GM20000 (cell line): ENCODE measurements around the gene BEAN1.

Experiments used
- DNase-seq: peaks from one replicate; pipeline ENCODE4 v3.0.0; 2012; ENCODE audit warnings: low spot score
- TF ChIP-seq, protein P1 (sequence below): IDR thresholded peaks from 2 replicates; pipeline ENCODE4 v1.5.1; 2012; ENCODE audit warnings: mild to moderate bottlenecking, control low read depth; ENCODE audit errors: extremely low read depth, missing control alignments

BEAN1 gene

DNA sequence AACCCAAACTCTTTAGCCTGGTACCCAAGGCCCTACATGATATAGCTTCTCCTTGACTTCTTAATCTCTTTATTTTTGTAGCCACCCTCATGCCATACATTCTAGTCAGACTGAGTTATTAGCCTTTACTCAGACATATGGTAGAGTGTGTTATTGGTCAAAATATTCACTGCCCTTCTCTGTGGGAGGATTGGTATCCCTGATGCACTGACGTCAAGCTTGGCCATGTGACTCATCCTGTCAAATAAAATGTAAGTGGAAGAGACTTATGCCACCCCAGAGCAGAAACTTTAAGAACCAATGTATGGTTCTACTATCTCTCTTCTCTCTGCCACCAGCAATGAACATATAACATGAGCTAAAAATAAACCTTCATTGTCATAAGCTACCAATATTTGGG, 12.2 kb upstream of the BEAN1 start:
- DNase-seq: no peak
- TF ChIP-seq, protein P1, sequence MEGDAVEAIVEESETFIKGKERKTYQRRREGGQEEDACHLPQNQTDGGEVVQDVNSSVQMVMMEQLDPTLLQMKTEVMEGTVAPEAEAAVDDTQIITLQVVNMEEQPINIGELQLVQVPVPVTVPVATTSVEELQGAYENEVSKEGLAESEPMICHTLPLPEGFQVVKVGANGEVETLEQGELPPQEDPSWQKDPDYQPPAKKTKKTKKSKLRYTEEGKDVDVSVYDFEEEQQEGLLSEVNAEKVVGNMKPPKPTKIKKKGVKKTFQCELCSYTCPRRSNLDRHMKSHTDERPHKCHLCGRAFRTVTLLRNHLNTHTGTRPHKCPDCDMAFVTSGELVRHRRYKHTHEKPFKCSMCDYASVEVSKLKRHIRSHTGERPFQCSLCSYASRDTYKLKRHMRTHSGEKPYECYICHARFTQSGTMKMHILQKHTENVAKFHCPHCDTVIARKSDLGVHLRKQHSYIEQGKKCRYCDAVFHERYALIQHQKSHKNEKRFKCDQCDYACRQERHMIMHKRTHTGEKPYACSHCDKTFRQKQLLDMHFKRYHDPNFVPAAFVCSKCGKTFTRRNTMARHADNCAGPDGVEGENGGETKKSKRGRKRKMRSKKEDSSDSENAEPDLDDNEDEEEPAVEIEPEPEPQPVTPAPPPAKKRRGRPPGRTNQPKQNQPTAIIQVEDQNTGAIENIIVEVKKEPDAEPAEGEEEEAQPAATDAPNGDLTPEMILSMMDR: no peak

DNA sequence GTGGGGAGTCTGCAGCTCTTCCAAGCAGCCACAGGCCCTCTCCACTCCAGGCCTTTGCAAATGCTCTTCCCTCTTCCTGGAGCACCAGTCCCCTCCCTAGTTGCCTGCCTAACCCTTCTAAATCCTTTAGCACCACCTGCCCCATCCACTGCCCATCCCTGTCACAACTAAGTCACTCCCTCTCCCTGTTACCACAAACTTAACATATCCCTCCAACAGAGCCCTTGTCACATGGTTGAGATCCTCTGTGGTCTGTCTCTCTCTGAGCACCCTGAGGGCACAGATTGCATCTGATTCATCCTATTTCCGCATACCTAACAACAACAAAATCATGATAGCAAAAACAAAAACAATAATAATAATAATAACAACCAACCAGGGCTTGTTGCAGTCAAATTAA, 11.0 kb upstream of the BEAN1 start:
- TF ChIP-seq, protein P1: no peak
- no peak for DNase-seq

DNA sequence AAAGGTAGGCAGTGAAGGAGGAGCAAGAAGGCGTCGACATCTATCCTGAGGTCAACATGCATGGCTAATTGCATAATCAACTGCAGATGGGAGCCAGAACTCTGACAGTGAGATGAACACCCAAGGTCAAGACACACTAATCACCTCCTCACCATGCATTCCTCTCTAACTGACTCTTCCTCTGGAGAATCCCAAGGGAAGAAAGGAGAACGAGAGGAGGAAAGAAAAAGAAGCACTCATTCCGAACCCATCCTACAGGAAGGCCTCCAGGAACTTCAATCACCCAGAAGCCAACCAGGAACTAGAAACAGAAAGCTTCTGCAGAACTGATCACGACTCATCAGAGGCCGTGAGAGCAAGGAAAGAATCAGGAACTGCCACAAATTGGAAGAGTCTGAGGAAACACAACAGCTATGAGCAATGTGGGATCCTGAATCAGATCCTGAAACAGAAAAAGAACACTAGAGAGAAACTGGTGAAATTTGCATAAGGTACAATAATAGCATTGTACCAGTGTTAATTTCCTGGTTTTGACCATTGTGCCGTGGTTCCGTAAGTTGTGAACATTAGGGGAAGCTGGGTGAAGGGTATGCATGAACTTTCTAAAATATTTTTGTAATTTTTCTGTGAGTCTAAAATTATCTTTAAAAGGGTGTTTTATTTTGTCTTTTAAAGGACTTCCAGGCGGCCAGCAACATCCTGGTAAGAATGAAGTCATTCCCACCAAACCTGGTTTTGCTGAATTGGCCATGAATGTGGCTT, 10.0 kb upstream of the BEAN1 start:
- DNase-seq: no peak
- TF ChIP-seq, protein P1: no peak

DNA sequence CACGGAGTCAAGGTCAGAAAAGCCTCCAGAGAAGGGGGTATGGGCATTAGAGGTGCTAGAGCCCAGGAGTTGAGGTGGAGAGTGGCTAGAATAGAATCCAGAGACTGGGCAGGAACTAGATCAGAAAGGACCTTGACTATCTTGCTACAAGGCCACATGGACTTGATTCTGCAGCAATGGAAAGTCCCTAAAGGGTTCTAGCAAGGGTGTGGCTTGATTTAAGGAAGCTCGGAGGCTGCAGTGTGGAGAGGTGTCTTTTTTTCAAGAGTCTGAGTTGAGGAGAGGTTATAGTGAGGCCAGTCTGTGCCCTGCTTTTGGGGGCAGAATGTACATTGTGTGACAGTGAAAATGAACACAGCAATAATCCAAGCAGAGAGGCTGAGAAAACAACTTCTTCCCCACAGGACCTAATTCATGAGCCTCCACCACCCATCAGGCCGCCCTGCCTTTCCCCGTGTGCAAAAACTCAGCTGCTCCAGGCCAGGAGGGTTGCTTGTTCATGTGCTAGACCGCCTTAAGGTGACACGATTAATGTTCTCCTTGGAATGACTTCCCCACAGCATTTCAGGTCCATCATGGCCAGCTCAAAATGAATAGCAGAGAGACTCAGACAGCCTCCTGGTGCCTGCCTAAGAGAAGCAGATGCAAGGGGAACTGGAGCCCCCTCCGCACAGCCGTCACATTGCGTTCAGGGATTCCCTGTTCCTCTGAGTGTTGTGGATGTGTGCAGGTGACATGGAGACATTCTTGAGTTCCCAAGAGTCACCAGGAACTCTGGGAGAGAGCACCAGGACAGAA, 8.7 kb upstream of the BEAN1 start:
- no peak for DNase-seq
- TF ChIP-seq, protein P1: no peak

DNA sequence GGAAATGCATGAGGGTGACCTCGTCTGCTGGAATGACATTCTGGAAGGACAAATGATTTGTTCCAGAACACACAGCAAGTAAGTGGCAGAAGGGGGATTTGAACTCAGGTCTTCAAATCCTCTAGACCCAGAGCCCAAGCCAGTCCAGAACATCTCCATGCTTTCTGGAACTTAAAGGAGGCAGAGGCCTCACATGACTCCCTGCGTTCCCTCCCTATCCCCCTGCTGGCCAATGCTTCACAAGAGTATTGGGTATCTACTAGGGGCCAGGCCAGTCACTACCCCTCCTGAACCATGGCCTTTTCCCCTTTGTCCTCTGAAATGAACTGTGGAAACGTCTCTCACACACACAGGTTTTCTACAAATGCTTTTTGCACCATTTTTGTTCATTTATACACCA, 7.6 kb upstream of the BEAN1 start:
- TF ChIP-seq, protein P1: no peak
- DNase-seq: no peak

DNA sequence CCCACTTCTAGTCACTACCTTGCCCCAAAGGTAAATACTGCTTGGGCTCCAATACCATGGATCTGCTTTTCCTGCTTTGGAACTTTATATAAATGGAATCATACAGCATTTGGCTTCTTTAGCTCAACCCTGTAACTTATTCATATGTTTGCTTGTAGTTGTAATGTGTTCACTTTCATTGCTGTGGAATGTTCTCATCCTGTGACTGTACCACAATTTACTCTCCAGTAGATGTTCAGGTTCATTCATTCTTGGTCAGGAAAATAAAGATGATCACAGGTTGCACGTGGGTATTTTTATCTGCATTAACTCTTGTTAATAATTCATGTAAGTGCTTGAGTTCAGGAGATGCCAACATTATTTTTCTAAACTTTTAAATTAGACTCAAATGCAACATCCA, 6.7 kb upstream of the BEAN1 start:
- DNase-seq: no peak
- TF ChIP-seq, protein P1: no peak

DNA sequence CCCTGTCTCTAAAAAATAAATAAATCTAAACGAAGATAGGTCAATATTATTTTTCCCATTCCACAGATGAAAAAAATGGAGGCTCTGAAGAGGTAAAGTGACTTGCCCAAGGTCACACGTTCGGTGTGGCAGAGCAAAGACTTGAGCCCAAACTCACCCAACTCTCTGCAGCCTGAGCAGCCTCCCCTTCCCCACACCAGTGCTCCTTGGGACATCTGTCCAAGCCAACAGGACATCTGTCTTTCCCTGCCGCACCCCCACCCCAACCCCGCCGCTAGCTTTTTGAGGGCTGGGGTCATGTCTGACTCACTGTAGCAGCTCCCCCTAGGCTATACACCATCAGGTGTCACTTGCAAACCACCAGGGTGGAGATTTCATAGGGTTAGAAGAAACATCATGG, 5.2 kb upstream of the BEAN1 start:
- TF ChIP-seq, protein P1: no peak

More for the DNA sequence above, 5.2 kb upstream of the BEAN1 start:
- no peak for DNase-seq
